HG03066 (cell line): ENCODE measurements around the gene FLNB.

ENCODE experiments used
- ATAC-seq: cut with Tn5 transposase; IDR thresholded peaks from one replicate; pipeline ENCODE4 v1.9.1; 2021; ENCODE audit warnings: low read depth; ENCODE audit not compliant: unreplicated experiment

FLNB gene

DNA sequence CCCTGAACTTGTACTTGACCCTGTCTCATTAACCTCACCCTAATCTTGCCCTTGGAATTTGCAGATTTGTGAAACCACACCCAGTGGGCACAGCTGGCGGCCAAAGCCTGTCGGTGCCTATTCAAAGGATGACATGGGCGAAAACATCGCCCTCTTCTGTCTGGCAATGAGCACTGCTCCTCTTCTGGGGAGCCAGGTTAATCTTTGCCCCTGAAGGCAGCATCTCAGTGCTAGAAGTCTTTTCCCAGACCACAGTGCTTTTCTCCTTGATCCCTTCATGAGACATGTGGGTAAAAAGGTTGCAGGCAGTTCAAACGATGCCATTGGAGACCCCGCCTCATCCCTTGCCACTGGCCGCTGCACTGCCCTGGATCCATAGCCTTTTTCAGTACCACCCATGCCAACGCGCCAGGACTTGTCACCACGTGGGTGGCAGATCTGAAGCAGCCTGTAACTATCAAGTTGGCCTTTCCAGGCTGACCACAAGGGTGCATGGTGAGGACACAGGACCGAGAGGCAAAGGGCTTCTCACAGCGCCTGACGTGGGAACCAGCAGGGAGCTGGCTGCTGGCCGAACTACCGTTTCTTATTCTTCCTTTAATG lies 209.1 kb downstream of the FLNB start:
- no peak for ATAC-seq

DNA sequence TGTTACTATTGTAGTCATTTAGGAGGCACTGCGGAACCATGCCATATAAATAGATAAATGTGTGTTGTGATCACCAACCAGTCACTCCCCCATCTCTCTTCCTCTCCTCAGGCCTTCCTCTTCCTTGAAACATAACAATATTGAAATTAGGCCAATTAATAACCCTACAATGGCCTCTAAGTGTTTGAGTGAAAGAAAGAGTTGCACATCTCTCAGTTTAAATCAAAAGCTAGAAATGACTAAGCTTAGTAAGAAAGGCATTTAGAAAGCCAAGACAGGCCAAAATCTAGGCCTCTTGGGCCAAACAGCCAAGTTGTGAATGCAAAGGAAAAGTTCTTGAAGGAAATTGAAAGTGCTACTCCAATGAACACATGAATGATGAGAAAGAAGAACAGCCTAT lies 210.7 kb downstream of the FLNB start:
- ATAC-seq, result no peak
